ENCODE results near the gene PRDM16. TPM values are rescaled to one million over a fixed set of nuclear protein-coding genes. Genes with fewer than 3 reads are reported as not detected.

Gene PRDM16
- total and polyA plus RNA-seq, 2 of the 13 experiments (the other 11 are each of a cell fraction or from before 2014, with no cell fraction given), result 0.15 to 0.81 TPM

DNA sequence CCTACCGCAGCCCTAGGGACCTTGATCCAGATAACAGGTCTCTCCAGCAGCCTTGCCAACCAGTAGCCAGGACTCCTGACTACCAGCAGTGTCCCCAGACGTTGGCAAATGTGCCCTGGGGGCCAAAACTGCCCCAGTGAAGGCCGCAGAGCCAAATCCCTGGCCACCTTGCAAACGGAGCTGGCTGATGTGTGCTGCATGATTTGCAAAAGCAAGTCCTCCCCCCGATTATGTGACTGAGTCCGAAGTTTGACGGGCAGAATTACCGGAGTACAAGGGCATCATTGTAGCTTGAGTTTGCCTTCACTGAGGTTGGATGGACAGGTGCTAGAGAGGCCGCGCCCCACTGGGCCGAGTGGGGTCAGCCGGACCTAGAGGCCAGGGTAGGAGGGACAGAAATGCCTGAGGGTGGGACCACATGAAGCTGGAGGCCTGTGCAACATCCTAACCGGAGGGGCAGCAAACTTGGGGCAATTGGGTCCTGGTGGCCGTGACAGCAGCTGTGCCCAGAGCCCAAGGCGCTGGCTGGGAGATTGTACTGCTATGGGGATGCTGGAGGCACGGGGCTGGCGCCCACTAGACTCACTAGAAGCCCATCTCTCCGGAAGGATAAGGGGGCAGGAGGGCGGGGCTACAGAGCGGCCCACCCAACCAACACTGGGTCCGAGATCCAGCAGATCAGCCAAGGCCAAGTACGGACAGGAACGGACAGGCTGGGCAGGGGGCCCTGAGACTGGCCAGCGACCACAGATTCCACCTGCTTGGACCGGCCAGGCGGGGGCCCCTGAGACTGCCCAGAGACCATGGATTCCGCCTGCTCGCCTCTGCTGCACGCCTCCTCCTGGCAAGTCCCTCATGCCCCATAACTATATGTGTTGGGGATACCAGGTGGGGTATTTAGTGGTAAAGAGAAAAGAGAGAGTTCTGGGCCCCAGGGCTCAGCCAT, 388.2 kb downstream of the PRDM16 start (continued):
- no peak for TF ChIP-seq KLF13 (CRISPR knock-in tag; IDR thresholded peaks at IDR 0.05)
- TF ChIP-seq, protein P1, sequence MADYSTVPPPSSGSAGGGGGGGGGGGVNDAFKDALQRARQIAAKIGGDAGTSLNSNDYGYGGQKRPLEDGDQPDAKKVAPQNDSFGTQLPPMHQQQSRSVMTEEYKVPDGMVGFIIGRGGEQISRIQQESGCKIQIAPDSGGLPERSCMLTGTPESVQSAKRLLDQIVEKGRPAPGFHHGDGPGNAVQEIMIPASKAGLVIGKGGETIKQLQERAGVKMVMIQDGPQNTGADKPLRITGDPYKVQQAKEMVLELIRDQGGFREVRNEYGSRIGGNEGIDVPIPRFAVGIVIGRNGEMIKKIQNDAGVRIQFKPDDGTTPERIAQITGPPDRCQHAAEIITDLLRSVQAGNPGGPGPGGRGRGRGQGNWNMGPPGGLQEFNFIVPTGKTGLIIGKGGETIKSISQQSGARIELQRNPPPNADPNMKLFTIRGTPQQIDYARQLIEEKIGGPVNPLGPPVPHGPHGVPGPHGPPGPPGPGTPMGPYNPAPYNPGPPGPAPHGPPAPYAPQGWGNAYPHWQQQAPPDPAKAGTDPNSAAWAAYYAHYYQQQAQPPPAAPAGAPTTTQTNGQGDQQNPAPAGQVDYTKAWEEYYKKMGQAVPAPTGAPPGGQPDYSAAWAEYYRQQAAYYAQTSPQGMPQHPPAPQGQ (CRISPR knock-in tag; IDR thresholded peaks at IDR 0.05; ENCODE audit: borderline replicate concordance), result no peak
- TF ChIP-seq MTF2 (CRISPR knock-in tag; IDR thresholded peaks at IDR 0.05; ENCODE audit: borderline replicate concordance), result peak; percentile 62; the same call in 1 of the 2 replicates
- no peak for TF ChIP-seq GMEB2 (CRISPR knock-in tag; IDR thresholded peaks at IDR 0.05; ENCODE audit: low read depth)
- TF ChIP-seq, protein P2, sequence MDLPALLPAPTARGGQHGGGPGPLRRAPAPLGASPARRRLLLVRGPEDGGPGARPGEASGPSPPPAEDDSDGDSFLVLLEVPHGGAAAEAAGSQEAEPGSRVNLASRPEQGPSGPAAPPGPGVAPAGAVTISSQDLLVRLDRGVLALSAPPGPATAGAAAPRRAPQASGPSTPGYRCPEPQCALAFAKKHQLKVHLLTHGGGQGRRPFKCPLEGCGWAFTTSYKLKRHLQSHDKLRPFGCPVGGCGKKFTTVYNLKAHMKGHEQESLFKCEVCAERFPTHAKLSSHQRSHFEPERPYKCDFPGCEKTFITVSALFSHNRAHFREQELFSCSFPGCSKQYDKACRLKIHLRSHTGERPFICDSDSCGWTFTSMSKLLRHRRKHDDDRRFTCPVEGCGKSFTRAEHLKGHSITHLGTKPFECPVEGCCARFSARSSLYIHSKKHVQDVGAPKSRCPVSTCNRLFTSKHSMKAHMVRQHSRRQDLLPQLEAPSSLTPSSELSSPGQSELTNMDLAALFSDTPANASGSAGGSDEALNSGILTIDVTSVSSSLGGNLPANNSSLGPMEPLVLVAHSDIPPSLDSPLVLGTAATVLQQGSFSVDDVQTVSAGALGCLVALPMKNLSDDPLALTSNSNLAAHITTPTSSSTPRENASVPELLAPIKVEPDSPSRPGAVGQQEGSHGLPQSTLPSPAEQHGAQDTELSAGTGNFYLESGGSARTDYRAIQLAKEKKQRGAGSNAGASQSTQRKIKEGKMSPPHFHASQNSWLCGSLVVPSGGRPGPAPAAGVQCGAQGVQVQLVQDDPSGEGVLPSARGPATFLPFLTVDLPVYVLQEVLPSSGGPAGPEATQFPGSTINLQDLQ (CRISPR knock-in tag; IDR thresholded peaks at IDR 0.05), result no peak
- TF ChIP-seq NCOR1 (IDR thresholded peaks at IDR 0.05; ENCODE audit: borderline replicate concordance, low read length), result peak; percentile 92; the same call in 1 of the 2 replicates
- peak; percentile 40 for TF ChIP-seq RBM22 (optimal IDR thresholded peaks at IDR 0.05; ENCODE audit: low read length)
- TF ChIP-seq YY1 (IDR thresholded peaks at IDR 0.05; ENCODE audit: insufficient read depth, insufficient replicate concordance, low read depth, low read length), result no peak
- TF ChIP-seq, protein P3, sequence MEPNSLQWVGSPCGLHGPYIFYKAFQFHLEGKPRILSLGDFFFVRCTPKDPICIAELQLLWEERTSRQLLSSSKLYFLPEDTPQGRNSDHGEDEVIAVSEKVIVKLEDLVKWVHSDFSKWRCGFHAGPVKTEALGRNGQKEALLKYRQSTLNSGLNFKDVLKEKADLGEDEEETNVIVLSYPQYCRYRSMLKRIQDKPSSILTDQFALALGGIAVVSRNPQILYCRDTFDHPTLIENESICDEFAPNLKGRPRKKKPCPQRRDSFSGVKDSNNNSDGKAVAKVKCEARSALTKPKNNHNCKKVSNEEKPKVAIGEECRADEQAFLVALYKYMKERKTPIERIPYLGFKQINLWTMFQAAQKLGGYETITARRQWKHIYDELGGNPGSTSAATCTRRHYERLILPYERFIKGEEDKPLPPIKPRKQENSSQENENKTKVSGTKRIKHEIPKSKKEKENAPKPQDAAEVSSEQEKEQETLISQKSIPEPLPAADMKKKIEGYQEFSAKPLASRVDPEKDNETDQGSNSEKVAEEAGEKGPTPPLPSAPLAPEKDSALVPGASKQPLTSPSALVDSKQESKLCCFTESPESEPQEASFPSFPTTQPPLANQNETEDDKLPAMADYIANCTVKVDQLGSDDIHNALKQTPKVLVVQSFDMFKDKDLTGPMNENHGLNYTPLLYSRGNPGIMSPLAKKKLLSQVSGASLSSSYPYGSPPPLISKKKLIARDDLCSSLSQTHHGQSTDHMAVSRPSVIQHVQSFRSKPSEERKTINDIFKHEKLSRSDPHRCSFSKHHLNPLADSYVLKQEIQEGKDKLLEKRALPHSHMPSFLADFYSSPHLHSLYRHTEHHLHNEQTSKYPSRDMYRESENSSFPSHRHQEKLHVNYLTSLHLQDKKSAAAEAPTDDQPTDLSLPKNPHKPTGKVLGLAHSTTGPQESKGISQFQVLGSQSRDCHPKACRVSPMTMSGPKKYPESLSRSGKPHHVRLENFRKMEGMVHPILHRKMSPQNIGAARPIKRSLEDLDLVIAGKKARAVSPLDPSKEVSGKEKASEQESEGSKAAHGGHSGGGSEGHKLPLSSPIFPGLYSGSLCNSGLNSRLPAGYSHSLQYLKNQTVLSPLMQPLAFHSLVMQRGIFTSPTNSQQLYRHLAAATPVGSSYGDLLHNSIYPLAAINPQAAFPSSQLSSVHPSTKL (CRISPR knock-in tag; IDR thresholded peaks at IDR 0.05), result peak; percentile 56
- TF ChIP-seq CHCHD3 (CRISPR knock-in tag; IDR thresholded peaks at IDR 0.05), result no peak
- no peak for TF ChIP-seq SCMH1 (CRISPR knock-in tag; IDR thresholded peaks at IDR 0.05; ENCODE audit: borderline replicate concordance)
- TF ChIP-seq CBX5 (CRISPR knock-in tag; IDR thresholded peaks at IDR 0.05; ENCODE audit: borderline replicate concordance), result no peak
- TF ChIP-seq MXI1 (IDR thresholded peaks at IDR 0.05; ENCODE audit: borderline replicate concordance, low read depth, low read length), result peak; percentile 53; the same call in 1 of the 3 replicates
- TF ChIP-seq DNMT3B (CRISPR knock-in tag; conservative IDR thresholded peaks at IDR 0.05), result no peak
- peak; percentile 47 for TF ChIP-seq TEAD3 (CRISPR knock-in tag; optimal IDR thresholded peaks at IDR 0.05; ENCODE audit: borderline replicate concordance)
- TF ChIP-seq LCORL (IDR thresholded peaks at IDR 0.05), result no peak
- TF ChIP-seq LCORL (CRISPR knock-in tag; IDR thresholded peaks at IDR 0.05), result peak; percentile 97
- no peak for TF ChIP-seq ZNF788 (CRISPR knock-in tag; IDR thresholded peaks at IDR 0.05; ENCODE audit: borderline replicate concordance)
